ENCODE measurements around the gene RNGTT. TPM values are rescaled to one million over a fixed set of nuclear protein-coding genes. Genes with fewer than 3 reads are reported as not detected.

RNGTT gene
- total and polyA plus RNA-seq, 12 donors, result 2.6 to 29.6 (median 14.2) TPM

- TF ChIP-seq, protein P1, sequence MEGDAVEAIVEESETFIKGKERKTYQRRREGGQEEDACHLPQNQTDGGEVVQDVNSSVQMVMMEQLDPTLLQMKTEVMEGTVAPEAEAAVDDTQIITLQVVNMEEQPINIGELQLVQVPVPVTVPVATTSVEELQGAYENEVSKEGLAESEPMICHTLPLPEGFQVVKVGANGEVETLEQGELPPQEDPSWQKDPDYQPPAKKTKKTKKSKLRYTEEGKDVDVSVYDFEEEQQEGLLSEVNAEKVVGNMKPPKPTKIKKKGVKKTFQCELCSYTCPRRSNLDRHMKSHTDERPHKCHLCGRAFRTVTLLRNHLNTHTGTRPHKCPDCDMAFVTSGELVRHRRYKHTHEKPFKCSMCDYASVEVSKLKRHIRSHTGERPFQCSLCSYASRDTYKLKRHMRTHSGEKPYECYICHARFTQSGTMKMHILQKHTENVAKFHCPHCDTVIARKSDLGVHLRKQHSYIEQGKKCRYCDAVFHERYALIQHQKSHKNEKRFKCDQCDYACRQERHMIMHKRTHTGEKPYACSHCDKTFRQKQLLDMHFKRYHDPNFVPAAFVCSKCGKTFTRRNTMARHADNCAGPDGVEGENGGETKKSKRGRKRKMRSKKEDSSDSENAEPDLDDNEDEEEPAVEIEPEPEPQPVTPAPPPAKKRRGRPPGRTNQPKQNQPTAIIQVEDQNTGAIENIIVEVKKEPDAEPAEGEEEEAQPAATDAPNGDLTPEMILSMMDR (IDR thresholded peaks at IDR 0.05), result no peak
- TF ChIP-seq POLR2A (IDR thresholded peaks at IDR 0.05), result no peak
- no peaks in the 10 kb centered on the region for H3K27me3 ChIP-seq
- no peaks in the 10 kb centered on the region for H3K9me3 ChIP-seq (replicated peaks in 1 of 3)
- 88 to 100% (median 93%) methylated on average over 2 of the region's 2 CpGs for WGBS, 4 donors
- no peak overlapping the region for H3K27ac ChIP-seq
- no peak overlapping the region for H3K4me3 ChIP-seq
- no peak for DNase-seq
- no peaks in the 10 kb centered on the region for H3K4me1 ChIP-seq (replicated peaks in 1 of 2)
- no peaks in the 10 kb centered on the region for H3K36me3 ChIP-seq (replicated peaks in 1 of 2)
- intact Hi-C loops (cut with DNase I), result no loop called here
Measured at GRCh38 chr6:88750936-88751335, 212.5 kb downstream of the RNGTT start.

GRCh38 chr6:88749849-88750248 lies 213.6 kb downstream of the RNGTT start:
- WGBS, 4 donors, result 94 to 100% (median 98%) methylated on average over 1 of the region's 1 CpG
- no peak overlapping the region for H3K27ac ChIP-seq
- intact Hi-C loops (cut with DNase I), result no loop called here
- no peak for DNase-seq
- no peaks in the 10 kb centered on the region for H3K36me3 ChIP-seq (replicated peaks in 1 of 2)
- no peak for TF ChIP-seq POLR2A (IDR thresholded peaks at IDR 0.05)
- TF ChIP-seq, protein P1 (IDR thresholded peaks at IDR 0.05), result no peak
- no peaks in the 10 kb centered on the region for H3K4me1 ChIP-seq (replicated peaks in 1 of 2)
- H3K4me3 ChIP-seq, result no peak overlapping the region
- no peaks in the 10 kb centered on the region for H3K27me3 ChIP-seq
- no peaks in the 10 kb centered on the region for H3K9me3 ChIP-seq (replicated peaks in 1 of 3)

DNA sequence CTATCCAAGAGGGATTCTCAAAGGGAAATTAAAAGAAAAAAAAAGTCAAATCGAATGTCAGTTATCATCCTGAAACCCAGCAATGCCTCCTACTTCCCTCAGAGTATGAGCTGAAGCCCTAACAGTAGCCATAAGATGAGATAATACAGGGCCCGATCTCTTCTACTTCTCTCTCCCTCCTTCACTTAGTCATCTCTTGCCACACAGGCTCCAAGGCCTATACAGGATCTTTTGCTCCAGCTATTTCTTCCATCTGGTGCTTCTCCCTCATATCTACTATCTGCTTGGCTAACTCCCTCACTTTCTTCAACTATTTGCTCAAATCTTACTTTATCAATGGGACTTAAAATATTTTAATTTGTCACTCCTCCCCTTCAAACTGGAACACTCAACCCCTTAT lies 215.3 kb downstream of the RNGTT start:
- DNase-seq, result no peak
- WGBS, 4 donors, result 76 to 92% (median 88%) methylated on average over 2 of the region's 2 CpGs
- intact Hi-C loops (cut with DNase I), result no loop called here

GRCh38 chr6:88741939-88742338 lies 221.5 kb downstream of the RNGTT start:
- no peaks in the 10 kb centered on the region for H3K36me3 ChIP-seq (replicated peaks in 1 of 2)
- no peak for DNase-seq
- TF ChIP-seq, protein P1 (IDR thresholded peaks at IDR 0.05), result no peak
- TF ChIP-seq POLR2A (IDR thresholded peaks at IDR 0.05), result no peak
- intact Hi-C loops (cut with DNase I), result no loop called here
- no peaks in the 10 kb centered on the region for H3K4me1 ChIP-seq (replicated peaks in 1 of 2)
- H3K27ac ChIP-seq, result no peak overlapping the region
- H3K9me3 ChIP-seq (replicated peaks in 1 of 3), result no peaks in the 10 kb centered on the region
- no peaks in the 10 kb centered on the region for H3K27me3 ChIP-seq
- 73 to 88% (median 78%) methylated on average over 1 of the region's 1 CpG for WGBS, 4 donors
- H3K4me3 ChIP-seq, result no peak overlapping the region

More for the DNA sequence above, 215.3 kb downstream of the RNGTT start:
- no peak overlapping the region for H3K27ac ChIP-seq
- H3K4me3 ChIP-seq, result no peak overlapping the region
- no peak for TF ChIP-seq POLR2A (IDR thresholded peaks at IDR 0.05)
- TF ChIP-seq, protein P1 (IDR thresholded peaks at IDR 0.05), result no peak
- no peaks in the 10 kb centered on the region for H3K9me3 ChIP-seq (replicated peaks in 1 of 3)
- no peaks in the 10 kb centered on the region for H3K4me1 ChIP-seq (replicated peaks in 1 of 2)
- H3K36me3 ChIP-seq (replicated peaks in 1 of 2), result no peaks in the 10 kb centered on the region
- H3K27me3 ChIP-seq, result no peaks in the 10 kb centered on the region
